ENCODE results near the gene CALHM5.
"Not testable (repeated sequence)": the region's sequence is repeated elsewhere in the genome, so short reads cannot be mapped to it uniquely, and the experiment has no call there.

CALHM5 gene

GRCh38 chr6:116511424-116512110, at the start of gene CALHM5:
Gene CALHM5, plus strand, starts transcription at chr6:116511639. Its CDS starts 58 bp downstream, at chr6:116511697.
- DNase-seq: no peak

- DNase-seq: peak; percentile 62
Measured at GRCh38 chr6:116461932-116462885, 49.2 kb upstream of the CALHM5 start.

GRCh38 chr6:116463301-116463700, 48.1 kb upstream of the CALHM5 start:
- no peak for DNase-seq

GRCh38 chr6:116465246-116465645, 46.2 kb upstream of the CALHM5 start:
- DNase-seq: peak; percentile 25

- no peak for DNase-seq
Measured at GRCh38 chr6:116467096-116467495, 44.3 kb upstream of the CALHM5 start.

- no peak for DNase-seq
Measured at GRCh38 chr6:116467514-116467913, 43.9 kb upstream of the CALHM5 start.

- DNase-seq: no peak
Measured at GRCh38 chr6:116468293-116468692, 43.1 kb upstream of the CALHM5 start.

GRCh38 chr6:116471531-116471930, 39.9 kb upstream of the CALHM5 start:
- DNase-seq: no peak

- no peak for DNase-seq
Measured at GRCh38 chr6:116472706-116473105, 38.7 kb upstream of the CALHM5 start.

- no peak for DNase-seq
Measured at GRCh38 chr6:116475141-116475540, 36.3 kb upstream of the CALHM5 start.

GRCh38 chr6:116476002-116476678, 35.3 kb upstream of the CALHM5 start:
- DNase-seq: peak; percentile 35

GRCh38 chr6:116482780-116483179, 28.7 kb upstream of the CALHM5 start:
- no peak for DNase-seq

GRCh38 chr6:116483616-116484015, 27.8 kb upstream of the CALHM5 start:
- no peak for DNase-seq

GRCh38 chr6:116485559-116486184, 25.8 kb upstream of the CALHM5 start:
- no peak for DNase-seq

- DNase-seq: no peak
Measured at GRCh38 chr6:116491610-116492330, 19.7 kb upstream of the CALHM5 start.

- no peak for DNase-seq
Measured at GRCh38 chr6:116492331-116493067, 18.9 kb upstream of the CALHM5 start.

- not testable (repeated sequence) for DNase-seq
Measured at GRCh38 chr6:116495161-116495560, 16.3 kb upstream of the CALHM5 start.

- DNase-seq: no peak
Measured at GRCh38 chr6:116497113-116497676, 14.2 kb upstream of the CALHM5 start.

GRCh38 chr6:116500969-116501433, 10.4 kb upstream of the CALHM5 start:
- no peak for DNase-seq

- DNase-seq: no peak
Measured at GRCh38 chr6:116507324-116507723, 4.1 kb upstream of the CALHM5 start.

GRCh38 chr6:116508527-116508926, 2.9 kb upstream of the CALHM5 start:
- DNase-seq: no peak
